GM21717 (cell line): ENCODE results near the gene FBXO10.
"Not testable (repeated sequence)": the region's sequence is repeated elsewhere in the genome, so short reads cannot be mapped to it uniquely, and the experiment has no call there.

ENCODE experiments used
- ATAC-seq: cut with Tn5 transposase; IDR thresholded peaks from one replicate; pipeline ENCODE4 v1.9.1; 2021; ENCODE audit warnings: mild to moderate bottlenecking, moderate library complexity; ENCODE audit not compliant: unreplicated experiment

FBXO10 gene

GRCh38 chr9:37515620-37516258, 60.4 kb downstream of the FBXO10 start:
- ATAC-seq: no peak

DNA sequence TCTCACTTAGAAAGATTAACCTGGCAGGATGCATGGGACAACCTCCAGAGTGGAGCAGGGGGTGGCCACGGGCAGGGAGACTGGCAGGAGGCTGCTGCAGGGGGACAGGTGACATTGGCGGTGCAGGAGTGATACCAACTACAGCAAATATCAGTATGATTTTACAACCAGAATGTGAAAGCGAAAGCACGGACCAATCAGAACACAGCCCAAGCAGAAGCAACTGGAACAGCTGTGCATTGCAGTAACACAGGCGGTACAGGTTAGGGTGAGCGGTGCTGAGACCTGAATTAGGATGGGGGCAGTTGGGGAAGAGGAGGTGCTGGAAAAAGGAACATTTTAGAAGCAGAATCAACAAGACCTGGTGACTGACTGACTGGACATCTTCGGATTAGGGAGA, 61.2 kb downstream of the FBXO10 start:
- ATAC-seq: no peak

- not testable (repeated sequence) for ATAC-seq
These were observed 61.8 kb downstream of the FBXO10 start for GRCh38 chr9:37514415-37514814.

GRCh38 chr9:37512437-37512836, 63.7 kb downstream of the FBXO10 start:
- no peak for ATAC-seq

GRCh38 chr9:37511016-37512010, 64.9 kb downstream of the FBXO10 start:
- no peak for ATAC-seq

DNA sequence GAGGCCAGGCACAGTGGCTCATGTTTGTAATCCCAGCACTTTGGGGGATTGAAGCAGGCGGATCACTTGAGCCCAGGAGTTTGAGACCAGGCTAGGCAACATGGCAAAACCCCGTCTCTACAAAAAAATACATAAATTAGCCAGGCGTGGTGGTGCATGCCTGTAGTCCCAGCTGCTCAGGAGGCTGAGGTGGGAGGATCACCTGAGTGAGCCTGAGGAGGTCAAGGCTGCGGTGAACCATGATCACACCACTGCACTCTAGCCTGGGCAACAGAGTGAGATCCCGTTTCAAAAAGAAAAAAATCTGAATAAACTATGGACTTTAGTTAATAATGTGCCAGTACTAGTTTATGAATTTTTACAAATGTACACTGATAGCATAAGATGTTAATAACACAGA, 66.1 kb downstream of the FBXO10 start:
- ATAC-seq: not testable (repeated sequence)

DNA sequence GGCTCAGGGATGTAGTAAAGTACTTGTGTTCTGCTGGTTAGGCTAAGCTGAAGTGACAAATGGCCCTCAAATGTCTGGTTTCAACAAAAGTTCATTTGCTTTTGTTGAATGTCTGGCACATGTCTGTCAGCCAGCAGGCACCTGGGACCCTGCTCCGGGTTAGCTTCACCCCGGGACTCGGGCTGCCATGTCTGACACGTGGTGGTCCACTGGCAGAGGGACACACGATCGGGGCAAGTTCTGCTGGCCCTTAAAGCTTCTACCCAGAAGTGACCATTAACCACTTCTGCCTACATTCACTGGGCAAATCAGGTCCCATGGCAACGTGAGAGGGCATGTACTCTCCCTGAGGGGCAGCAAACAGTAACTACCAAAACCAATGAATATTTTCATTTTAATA, 66.6 kb downstream of the FBXO10 start:
- no peak for ATAC-seq

DNA sequence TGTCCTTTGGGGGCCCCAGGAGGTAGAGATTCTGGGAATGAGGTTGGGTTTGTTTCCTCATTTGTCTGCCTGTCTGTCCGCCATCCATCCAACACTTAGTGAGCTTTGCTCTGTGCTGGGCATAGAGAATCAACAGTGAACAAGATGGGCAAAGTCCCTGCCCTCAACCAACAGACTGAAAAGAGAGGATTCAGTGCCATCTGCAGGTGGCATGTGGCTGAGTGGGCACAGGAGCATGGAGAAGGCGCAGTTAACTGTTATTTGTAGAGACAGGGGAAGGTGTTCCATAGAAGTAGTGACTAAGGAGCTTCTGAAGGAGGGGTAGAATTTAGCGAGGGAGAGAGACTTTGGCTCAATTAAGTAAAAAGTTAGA, 67.4 kb downstream of the FBXO10 start:
- ATAC-seq: no peak

GRCh38 chr9:37508135-37508833, 67.9 kb downstream of the FBXO10 start:
- ATAC-seq: no peak

DNA sequence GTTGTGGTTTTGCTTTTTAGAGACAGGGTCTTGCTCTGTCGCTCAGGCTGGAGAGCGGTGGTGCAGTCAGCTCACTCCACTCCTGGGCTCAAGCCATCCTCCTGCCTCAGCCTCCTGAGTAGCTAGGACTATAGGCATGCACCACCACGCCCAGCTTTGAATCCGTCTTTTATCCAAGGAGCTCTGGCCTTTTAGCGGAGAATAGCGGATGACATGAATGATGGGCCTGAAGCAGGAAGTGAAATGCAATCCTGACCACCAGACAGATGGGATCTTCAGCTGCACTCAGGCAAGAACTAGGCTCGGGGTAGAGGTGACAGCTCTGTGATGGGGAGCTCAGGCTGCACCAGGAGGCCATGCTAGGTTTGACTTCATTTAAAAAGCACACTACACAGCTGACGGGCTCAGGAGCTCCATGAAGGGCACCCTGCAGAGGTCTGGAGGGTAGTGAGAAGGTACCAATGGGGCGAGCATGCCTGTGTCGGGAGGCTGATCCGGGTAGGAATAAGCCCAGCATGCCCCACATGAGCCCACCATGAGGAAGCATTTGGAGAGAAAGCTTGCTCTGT, 68.5 kb downstream of the FBXO10 start:
- ATAC-seq: no peak

GRCh38 chr9:37504605-37505004, 71.6 kb downstream of the FBXO10 start:
- ATAC-seq: no peak

DNA sequence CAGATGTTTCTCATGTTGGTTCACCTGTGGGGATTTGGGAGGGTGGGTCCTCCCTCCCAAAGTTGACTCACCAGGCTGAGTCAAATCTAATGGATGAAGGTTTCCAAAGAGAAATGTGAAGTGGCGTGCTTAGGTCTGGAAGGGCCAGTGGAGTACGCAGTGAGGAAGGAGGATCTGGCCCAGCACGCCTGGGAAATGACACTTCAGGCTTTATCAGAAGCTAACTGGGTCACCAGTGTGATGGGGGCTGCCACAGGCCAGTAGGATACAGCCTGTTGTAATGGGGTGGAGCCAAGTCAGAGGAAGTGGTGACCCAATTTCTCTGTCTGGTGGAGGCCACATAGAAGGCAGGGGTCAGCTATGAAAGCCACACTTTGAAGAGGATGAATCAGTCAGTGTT, 72.4 kb downstream of the FBXO10 start:
- ATAC-seq: no peak

DNA sequence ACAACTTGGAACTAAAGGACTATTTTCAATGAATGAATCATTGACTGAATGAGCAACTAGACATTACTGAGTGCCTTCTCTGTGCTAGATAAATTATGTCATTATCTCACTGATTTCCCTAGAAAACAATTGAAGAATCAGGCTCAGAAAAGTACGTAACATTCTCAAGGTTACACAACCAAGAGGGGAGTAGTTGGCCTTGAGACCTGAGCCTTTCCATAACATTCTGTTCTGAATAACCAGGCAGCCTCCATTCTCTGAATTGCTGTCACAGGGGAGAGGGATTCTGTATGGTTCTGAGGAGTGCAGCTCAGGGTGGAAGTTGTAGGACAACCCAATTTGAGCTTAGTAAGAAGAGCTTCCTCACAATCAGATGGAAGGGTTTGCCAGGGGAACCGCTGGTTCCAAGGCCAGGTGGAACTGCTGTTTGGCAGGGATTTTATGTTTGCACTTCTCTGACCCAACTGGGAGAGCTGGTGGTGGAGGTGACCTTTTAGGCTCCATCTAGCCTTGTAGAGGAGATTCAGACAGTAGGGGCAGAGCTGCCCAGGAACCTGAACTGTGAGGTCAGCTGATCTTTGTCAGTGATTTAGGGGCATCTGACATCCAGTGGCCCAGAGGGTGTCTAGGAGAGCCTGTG, 74.1 kb downstream of the FBXO10 start:
- ATAC-seq: no peak

DNA sequence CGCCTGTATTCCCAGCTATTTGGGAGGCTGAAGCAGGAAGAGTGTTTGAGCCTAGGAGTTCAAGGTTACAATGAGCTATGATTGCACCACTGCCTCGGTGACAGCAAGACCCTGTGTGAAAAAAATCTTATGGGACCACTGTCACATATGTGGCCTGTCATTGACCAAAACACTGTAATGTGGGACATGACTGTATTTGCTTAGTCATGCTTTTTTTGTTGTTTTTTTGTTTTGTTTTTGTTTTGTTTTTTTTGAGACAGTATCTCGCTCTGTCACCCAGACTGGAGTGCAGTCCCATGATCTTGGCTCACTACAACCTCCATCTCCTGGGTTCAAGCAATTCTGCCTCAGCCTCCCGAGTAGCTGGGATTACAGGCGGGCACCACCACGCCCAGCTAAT, 76.9 kb downstream of the FBXO10 start:
- no peak for ATAC-seq

DNA sequence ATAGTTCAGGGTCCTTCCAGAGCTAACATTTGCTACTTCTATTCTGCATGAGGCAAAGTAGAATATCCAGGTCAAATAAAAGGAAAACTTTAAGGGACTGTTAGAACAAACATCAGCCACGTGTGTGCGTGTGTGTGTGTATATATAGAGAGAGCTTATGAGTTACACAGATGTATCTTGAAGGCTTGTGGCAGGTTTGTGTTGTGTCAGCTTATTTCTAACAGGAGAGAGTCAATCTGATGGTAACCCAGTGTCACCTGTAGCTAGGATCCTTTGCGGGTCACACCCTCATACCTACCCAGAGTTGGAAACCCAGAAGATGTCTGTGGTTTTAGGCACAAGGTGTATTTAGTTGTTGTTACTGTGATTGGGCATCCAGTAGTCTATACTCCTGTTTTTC, 77.7 kb downstream of the FBXO10 start:
- no peak for ATAC-seq

DNA sequence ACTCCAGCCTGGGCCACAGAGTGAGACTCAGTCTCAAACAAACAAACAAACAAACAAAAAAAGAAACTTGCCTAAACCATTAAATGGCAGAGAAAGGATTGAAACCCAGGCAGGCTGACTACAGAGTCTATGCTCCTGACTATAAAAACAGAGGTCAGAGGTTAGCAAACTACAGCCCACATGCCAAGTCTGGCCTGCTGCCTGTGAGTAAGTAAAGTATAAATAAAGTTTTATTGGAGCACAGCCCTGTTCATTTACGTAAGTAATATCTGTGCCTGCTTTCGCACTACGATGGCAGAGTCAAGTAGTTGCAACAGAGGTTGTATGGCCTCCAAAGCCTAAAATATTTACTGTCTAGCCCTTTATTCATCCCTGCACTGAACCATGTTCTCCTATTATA, 78.9 kb downstream of the FBXO10 start:
- no peak for ATAC-seq

DNA sequence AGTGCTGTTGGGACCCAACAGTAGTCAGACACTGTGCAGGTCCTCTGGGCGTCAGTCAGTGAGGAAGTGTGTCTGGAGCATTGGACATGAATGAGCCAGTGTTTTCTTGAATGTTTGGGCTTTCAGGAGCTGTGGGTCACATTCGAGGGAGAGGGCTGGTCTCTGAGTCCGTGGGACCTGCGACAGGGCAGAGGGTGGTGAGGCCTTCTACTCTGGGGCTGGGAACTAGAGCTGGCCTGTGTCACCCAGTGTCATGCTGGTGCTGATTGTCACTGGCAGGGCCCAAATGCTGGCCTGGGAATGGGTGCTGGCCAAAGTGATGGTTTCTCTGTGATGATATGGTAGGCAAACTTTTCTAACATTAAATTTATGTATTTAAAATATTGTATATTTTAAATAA, 80.2 kb downstream of the FBXO10 start:
- ATAC-seq: no peak

- no peak for ATAC-seq
These were observed 80.6 kb downstream of the FBXO10 start for GRCh38 chr9:37495571-37495970.

DNA sequence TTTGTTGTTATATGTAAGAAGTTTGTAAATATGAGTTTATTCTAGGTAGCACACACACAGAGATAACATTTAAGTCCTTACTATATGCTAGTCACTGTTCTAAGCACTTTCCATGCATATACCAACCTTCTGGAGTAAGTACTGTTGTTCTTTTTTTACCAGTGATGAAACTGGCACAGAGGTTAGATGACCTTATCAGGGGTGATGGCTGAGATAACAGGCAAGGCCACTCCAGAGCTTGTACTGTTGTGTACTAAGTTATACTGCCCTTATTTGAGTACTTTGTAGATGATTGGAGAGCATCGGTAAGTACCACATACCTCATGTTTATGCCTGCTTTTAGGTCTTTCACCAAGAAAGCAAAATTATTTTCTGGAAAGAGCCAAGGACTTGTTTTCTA, 84.2 kb downstream of the FBXO10 start:
- no peak for ATAC-seq

GRCh38 chr9:37486616-37487548, 89.3 kb downstream of the FBXO10 start:
- no peak for ATAC-seq
